H9 (cell line): ENCODE measurements around the gene BTBD6. TPM values are rescaled to one million over a fixed set of nuclear protein-coding genes. Genes with fewer than 3 reads are reported as not detected.

Experiments
- DNase-seq: peaks from one replicate; pipeline ENCODE4 v3.0.0-alpha.2; 2017
- H2AFZ ChIP-seq: one replicate; pipeline ENCODE4 v1.6.1; 2013; ENCODE audit warnings: mild to moderate bottlenecking, low read length, control low read depth, moderate library complexity
- H2AK5ac ChIP-seq: 2 replicates; pipeline ENCODE4 v1.6.1; 2013; ENCODE audit warnings: low read length, control low read depth, mixed read lengths; ENCODE audit not compliant: insufficient read length
- H2BK120ac ChIP-seq: one replicate; pipeline ENCODE4 v1.6.1; 2013; ENCODE audit warnings: low read depth, mild to moderate bottlenecking, low read length, control low read depth, inconsistent platforms; ENCODE audit not compliant: poor library complexity, severe bottlenecking
- H2BK12ac ChIP-seq: 2 replicates; pipeline ENCODE4 v1.6.1; 2013; ENCODE audit warnings: low read length, control low read depth, mixed read lengths, low read depth; ENCODE audit not compliant: insufficient read length
- H2BK15ac ChIP-seq: 2 replicates; pipeline ENCODE4 v1.6.1; 2013; ENCODE audit warnings: low read depth, low read length, control low read depth
- H2BK20ac ChIP-seq: one replicate; pipeline ENCODE4 v1.6.1; 2013; ENCODE audit warnings: low read depth, mild to moderate bottlenecking, low read length, control low read depth, inconsistent platforms; ENCODE audit not compliant: poor library complexity, severe bottlenecking
- H2BK5ac ChIP-seq: 2 replicates; pipeline ENCODE4 v1.6.1; 2013; ENCODE audit warnings: low read length, control low read depth, mixed read lengths; ENCODE audit not compliant: insufficient read length
- H3K14ac ChIP-seq: 2 replicates; pipeline ENCODE4 v1.6.1; 2013; ENCODE audit warnings: low read length, control low read depth; ENCODE audit not compliant: insufficient read depth
- H3K18ac ChIP-seq: 2 replicates; pipeline ENCODE4 v1.6.1; 2013; ENCODE audit warnings: low read depth, mild to moderate bottlenecking, mixed read lengths, low read length, control low read depth; ENCODE audit not compliant: insufficient read length
- H3K23ac ChIP-seq: 2 replicates; pipeline ENCODE4 v1.6.1; 2013; ENCODE audit warnings: low read length, control low read depth, mixed read lengths, low read depth; ENCODE audit not compliant: insufficient read length
- H3K23me2 ChIP-seq: 2 replicates; pipeline ENCODE4 v1.6.1; 2013; ENCODE audit warnings: low read depth, mild to moderate bottlenecking, mixed read lengths, low read length, control low read depth; ENCODE audit not compliant: insufficient read length, poor library complexity, severe bottlenecking
- H3K27ac ChIP-seq: 2 replicates; pipeline ENCODE4 v1.5.1; 2013; ENCODE audit warnings: low read length, control low read depth, mixed read lengths, low read depth; ENCODE audit not compliant: insufficient read length
- H3K27me3 ChIP-seq: 2 replicates; pipeline ENCODE4 v1.6.1; 2013; ENCODE audit warnings: low read length, control low read depth, inconsistent platforms; ENCODE audit not compliant: insufficient read depth
- H3K4ac ChIP-seq: 2 replicates; pipeline ENCODE4 v1.6.1; 2013; ENCODE audit warnings: low read depth, mild to moderate bottlenecking, control low read depth, inconsistent platforms, low read length, moderate library complexity
- H3K4me1 ChIP-seq: 2 replicates; pipeline ENCODE4 v1.6.1; 2013; ENCODE audit warnings: low read length, control low read depth, inconsistent platforms; ENCODE audit not compliant: insufficient read depth
- H3K4me2 ChIP-seq: 2 replicates; pipeline ENCODE4 v1.6.1; 2013; ENCODE audit warnings: low read length, control low read depth, mixed read lengths; ENCODE audit not compliant: insufficient read length, insufficient read depth
- H3K56ac ChIP-seq: 2 replicates; pipeline ENCODE4 v1.6.1; 2013; ENCODE audit warnings: low read depth, mild to moderate bottlenecking, mixed read lengths, low read length, control low read depth; ENCODE audit not compliant: insufficient read length
- H3K79me1 ChIP-seq: 2 replicates; pipeline ENCODE4 v1.6.1; 2013; ENCODE audit warnings: low read depth, mild to moderate bottlenecking, moderate library complexity, low read length, control low read depth, inconsistent platforms; ENCODE audit not compliant: insufficient read depth, poor library complexity, severe bottlenecking
- H3K79me2 ChIP-seq: 2 replicates; pipeline ENCODE4 v1.6.1; 2013; ENCODE audit warnings: low read length, control low read depth, inconsistent platforms; ENCODE audit not compliant: insufficient read depth
- H3K9ac ChIP-seq: 2 replicates; pipeline ENCODE4 v1.6.1; 2013; ENCODE audit warnings: low read length, control low read depth, mixed read lengths; ENCODE audit not compliant: insufficient read length; ENCODE audit errors: extremely low read depth
- H3K9me3 ChIP-seq: one replicate; pipeline ENCODE4 v1.6.1; 2013; ENCODE audit warnings: low read depth, low read length, inconsistent platforms; ENCODE audit not compliant: control insufficient read depth
- H3T11ph ChIP-seq: one replicate; pipeline ENCODE4 v1.6.1; 2013; ENCODE audit warnings: mild to moderate bottlenecking, low read length, control low read depth, inconsistent platforms
- H4K20me1 ChIP-seq: one replicate; pipeline ENCODE4 v1.6.1; 2013; ENCODE audit not compliant: control insufficient read depth, insufficient read length, insufficient read depth
- H4K5ac ChIP-seq: 2 replicates; pipeline ENCODE4 v1.6.1; 2013; ENCODE audit warnings: low read depth, mild to moderate bottlenecking, mixed read lengths, low read length, control low read depth; ENCODE audit not compliant: insufficient read length
- H4K8ac ChIP-seq: replicated peaks from 2 replicates; pipeline ENCODE4 v1.6.1; 2013; ENCODE audit warnings: low read length, control low read depth, mixed read lengths, low read depth; ENCODE audit not compliant: insufficient read length
- H4K91ac ChIP-seq: 2 replicates; pipeline ENCODE4 v1.6.1; 2013; ENCODE audit warnings: low read depth, mild to moderate bottlenecking, moderate library complexity, mixed read lengths, low read length, control low read depth; ENCODE audit not compliant: insufficient read length
- H3K27ac Mint-ChIP-seq, 3 experiments: 2 replicates in 2 of 3; 3 replicates in 1 of 3; pipeline ENCODE4 v1.8.0; 2020 to 2021; ENCODE audit warnings: mixed read lengths in 3 of 3, mild to moderate bottlenecking in 1 of 3, moderate library complexity in 1 of 3
- H3K27me3 Mint-ChIP-seq: 2 replicates; pipeline ENCODE4 v1.8.0; 2021; ENCODE audit warnings: low read depth, mild to moderate bottlenecking, moderate library complexity, mixed read lengths
- H3K36me3 Mint-ChIP-seq, 3 experiments: 2 replicates in 2 of 3; 3 replicates in 1 of 3; pipeline ENCODE4 v1.8.0; 2020 to 2021; ENCODE audit warnings: low read depth in 3 of 3, mixed read lengths in 3 of 3; ENCODE audit not compliant: insufficient read depth in 1 of 3
- H3K4me1 Mint-ChIP-seq, 2 experiments: 2 replicates each; pipeline ENCODE4 v1.8.0; 2020; ENCODE audit warnings: mixed read lengths in 2 of 2
- H3K4me3 Mint-ChIP-seq, 2 experiments: 2 replicates in 1 of 2; 3 replicates in 1 of 2; pipeline ENCODE4 v1.8.0; 2020 to 2021; ENCODE audit warnings: mild to moderate bottlenecking in 2 of 2, mixed read lengths in 2 of 2, moderate library complexity in 1 of 2
- H3K9me3 Mint-ChIP-seq, 2 experiments: 2 replicates in 1 of 2; 3 replicates in 1 of 2; pipeline ENCODE4 v1.8.0; 2020; ENCODE audit warnings: mild to moderate bottlenecking in 2 of 2, mixed read lengths in 2 of 2, moderate library complexity in 1 of 2
- CTCF ChIP-seq: fragments of 200-600 bp; sonication (generic); conservative IDR thresholded peaks from 3 replicates; pipeline ENCODE4 v1.8.0; 2021; ENCODE audit warnings: antibody characterized with exemption, mild to moderate bottlenecking
- WGBS: extraction: QIAGEN DNeasy Blood & Tissue Kit; methylation state at CpG from one replicate; pipeline ENCODE4 v1.1.7; 2013; ENCODE audit warnings: missing lambda C conversion rate, low lambda C conversion rate, mixed read lengths; ENCODE audit not compliant: insufficient read length; ENCODE audit errors: extremely low coverage; 5-methylcytosine and 5-hydroxymethylcytosine counted together
- total RNA-seq: library from RNA; stranded (reverse); gene quantifications from 2 replicates; pipeline ENCODE4 v1.2.1, GENCODE V29; 2021

Gene BTBD6
- total RNA-seq, 1 experiment from 2014 or later: 23.3 TPM

- no peaks in the 10 kb centered on the region for H3K4me1 ChIP-seq
- no peak overlapping the region for H2BK15ac ChIP-seq
- H3T11ph ChIP-seq: no peak overlapping the region
- H3K18ac ChIP-seq: no peak overlapping the region
- no peak overlapping the region for H3K4me3 Mint-ChIP-seq
- no peak overlapping the region for H2AK5ac ChIP-seq
- H3K14ac ChIP-seq: no peak overlapping the region
- H3K27me3 ChIP-seq: no peaks in the 10 kb centered on the region
- peaks cover 6% of the 10 kb centered on the region for H3K27me3 Mint-ChIP-seq
- H2BK12ac ChIP-seq: no peak overlapping the region
- no peak for TF ChIP-seq CTCF
- H3K27ac ChIP-seq: no peak overlapping the region
- H3K23me2 ChIP-seq: peaks cover 5% of the 10 kb centered on the region
- no peak overlapping the region for H3K9ac ChIP-seq
- H4K20me1 ChIP-seq: no peaks in the 10 kb centered on the region
- no peak overlapping the region for H3K4ac ChIP-seq
- H3K36me3 Mint-ChIP-seq: peaks cover 4 to 27% (median 16%) of the 10 kb centered on the region in 3 experiments; a peak in 6 of 7 replicates
- no peak overlapping the region for H4K91ac ChIP-seq
- WGBS: no CpG with 5 or more reads among the region's 6 CpGs
- no peaks in the 10 kb centered on the region for H3K79me2 ChIP-seq
- H3K56ac ChIP-seq: no peak overlapping the region
- peaks cover 3 to 6% of the 10 kb centered on the region in 2 experiments; a peak in 3 of 4 replicates for H3K4me1 Mint-ChIP-seq
- no peak overlapping the region for H2BK5ac ChIP-seq
- DNase-seq: no peak
- no peak overlapping the region for H3K4me2 ChIP-seq
- no peak overlapping the region for H2BK120ac ChIP-seq
- no peaks in the 10 kb centered on the region for H3K9me3 ChIP-seq
- no peak overlapping the region for H3K23ac ChIP-seq
- no peaks in the 10 kb centered on the region for H3K79me1 ChIP-seq
- no peak overlapping the region for H2BK20ac ChIP-seq
- H4K5ac ChIP-seq: no peak overlapping the region
- H4K8ac ChIP-seq: no peak overlapping the region
- no peak overlapping the region for H3K27ac Mint-ChIP-seq
- no peaks in the 10 kb centered on the region for H3K9me3 Mint-ChIP-seq
- H2AFZ ChIP-seq: no peak overlapping the region
These were observed 3.6 kb downstream of the BTBD6 start for GRCh38 chr14:105251920-105252319.
